Fibroblast of villous mesenchyme (primary cell): ENCODE measurements around the gene OR2F1. TPM values are rescaled to one million over a fixed set of nuclear protein-coding genes. Genes with fewer than 3 reads are reported as not detected.

Source experiments
- DNase-seq: peaks from one replicate; pipeline ENCODE4 v3.0.0-alpha.2; 2010; ENCODE audit warnings: low read depth
- H3K4me3 ChIP-seq: 2 replicates; pipeline ENCODE4 v1.5.1; 2011; ENCODE audit warnings: low read depth, mild to moderate bottlenecking, low read length
- CTCF ChIP-seq: IDR thresholded peaks from 2 replicates; pipeline ENCODE4 v1.5.1; 2012; ENCODE audit warnings: low read depth, mild to moderate bottlenecking, low read length; ENCODE audit not compliant: insufficient read depth
- total RNA-seq: library from RNA; depleted of rRNA; stranded (reverse); fragments of >200 nt; gene quantifications from 2 replicates; pipeline ENCODE4 v1.2.3, GENCODE V29; 2012

Gene OR2F1
- total RNA-seq, 1 donor, result not detected

- no peak for DNase-seq
- no peak overlapping the region for H3K4me3 ChIP-seq
- no peak for TF ChIP-seq CTCF
Observed at GRCh38 chr7:143980746-143981510, 26.3 kb downstream of the OR2F1 start.

GRCh38 chr7:143983960-143984359 lies 29.3 kb downstream of the OR2F1 start:
- no peak overlapping the region for H3K4me3 ChIP-seq
- no peak for DNase-seq
- TF ChIP-seq CTCF, result no peak

- H3K4me3 ChIP-seq, result no peak overlapping the region
- no peak for TF ChIP-seq CTCF
- DNase-seq, result no peak
Observed at GRCh38 chr7:143987513-143987912, 32.9 kb downstream of the OR2F1 start.

GRCh38 chr7:143988976-143989745 lies 34.5 kb downstream of the OR2F1 start:
- TF ChIP-seq CTCF, result no peak

GRCh38 chr7:143992670-143993069 lies 38.0 kb downstream of the OR2F1 start:
- DNase-seq, result no peak
- no peak for TF ChIP-seq CTCF

More at GRCh38 chr7:143988976-143989745, 34.5 kb downstream of the OR2F1 start:
- DNase-seq, result peak; percentile 61
- no peak overlapping the region for H3K4me3 ChIP-seq

GRCh38 chr7:143993924-143994323 lies 39.3 kb downstream of the OR2F1 start:
- DNase-seq, result no peak
- TF ChIP-seq CTCF, result no peak

More at GRCh38 chr7:143992670-143993069, 38.0 kb downstream of the OR2F1 start:
- H3K4me3 ChIP-seq, result no peak overlapping the region

More at GRCh38 chr7:143993924-143994323, 39.3 kb downstream of the OR2F1 start:
- no peak overlapping the region for H3K4me3 ChIP-seq
